ENCODE measurements around the gene CTNNA1.

The CTNNA1 gene

DNA sequence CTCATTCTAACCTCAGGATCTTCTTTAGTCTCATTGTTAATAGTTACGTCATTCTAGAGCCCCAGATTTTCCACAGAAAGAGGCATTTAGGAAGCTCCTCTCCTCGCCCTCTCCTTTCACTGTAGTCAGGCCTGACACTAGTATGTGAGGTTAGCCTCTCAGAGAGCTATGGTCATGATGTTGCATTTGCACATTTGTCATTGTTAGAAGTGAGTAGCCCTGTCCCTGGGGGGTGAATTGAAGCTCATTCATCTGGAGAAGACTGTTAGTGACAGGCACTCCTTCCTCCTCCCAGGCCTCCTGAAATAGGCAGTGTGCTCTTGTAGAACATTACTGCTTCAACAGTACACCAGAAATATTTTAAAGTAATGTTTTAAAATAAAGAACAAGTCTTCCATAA is 148.5 kb downstream of the CTNNA1 start:
- H3K27me3 ChIP-seq = no peaks in the 10 kb centered on the region
- TF ChIP-seq, protein P1, sequence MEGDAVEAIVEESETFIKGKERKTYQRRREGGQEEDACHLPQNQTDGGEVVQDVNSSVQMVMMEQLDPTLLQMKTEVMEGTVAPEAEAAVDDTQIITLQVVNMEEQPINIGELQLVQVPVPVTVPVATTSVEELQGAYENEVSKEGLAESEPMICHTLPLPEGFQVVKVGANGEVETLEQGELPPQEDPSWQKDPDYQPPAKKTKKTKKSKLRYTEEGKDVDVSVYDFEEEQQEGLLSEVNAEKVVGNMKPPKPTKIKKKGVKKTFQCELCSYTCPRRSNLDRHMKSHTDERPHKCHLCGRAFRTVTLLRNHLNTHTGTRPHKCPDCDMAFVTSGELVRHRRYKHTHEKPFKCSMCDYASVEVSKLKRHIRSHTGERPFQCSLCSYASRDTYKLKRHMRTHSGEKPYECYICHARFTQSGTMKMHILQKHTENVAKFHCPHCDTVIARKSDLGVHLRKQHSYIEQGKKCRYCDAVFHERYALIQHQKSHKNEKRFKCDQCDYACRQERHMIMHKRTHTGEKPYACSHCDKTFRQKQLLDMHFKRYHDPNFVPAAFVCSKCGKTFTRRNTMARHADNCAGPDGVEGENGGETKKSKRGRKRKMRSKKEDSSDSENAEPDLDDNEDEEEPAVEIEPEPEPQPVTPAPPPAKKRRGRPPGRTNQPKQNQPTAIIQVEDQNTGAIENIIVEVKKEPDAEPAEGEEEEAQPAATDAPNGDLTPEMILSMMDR (IDR thresholded peaks at IDR 0.05) = no peak
- H3K4me3 ChIP-seq = no peak overlapping the region
- no peak for DNase-seq
- peaks cover 0 to 9% (median 0%) of the 10 kb centered on the region in 4 donors for H3K4me1 ChIP-seq
- no peak overlapping the region for H3K27ac ChIP-seq
- intact Hi-C loops (cut with DNase I; ENCODE audit: low total_unique reads) = no loop called here
- H3K9me3 ChIP-seq = no peaks in the 10 kb centered on the region
- H3K36me3 ChIP-seq = peaks cover 16 to 55% (median 35%) of the 10 kb centered on the region in 3 donors

DNA sequence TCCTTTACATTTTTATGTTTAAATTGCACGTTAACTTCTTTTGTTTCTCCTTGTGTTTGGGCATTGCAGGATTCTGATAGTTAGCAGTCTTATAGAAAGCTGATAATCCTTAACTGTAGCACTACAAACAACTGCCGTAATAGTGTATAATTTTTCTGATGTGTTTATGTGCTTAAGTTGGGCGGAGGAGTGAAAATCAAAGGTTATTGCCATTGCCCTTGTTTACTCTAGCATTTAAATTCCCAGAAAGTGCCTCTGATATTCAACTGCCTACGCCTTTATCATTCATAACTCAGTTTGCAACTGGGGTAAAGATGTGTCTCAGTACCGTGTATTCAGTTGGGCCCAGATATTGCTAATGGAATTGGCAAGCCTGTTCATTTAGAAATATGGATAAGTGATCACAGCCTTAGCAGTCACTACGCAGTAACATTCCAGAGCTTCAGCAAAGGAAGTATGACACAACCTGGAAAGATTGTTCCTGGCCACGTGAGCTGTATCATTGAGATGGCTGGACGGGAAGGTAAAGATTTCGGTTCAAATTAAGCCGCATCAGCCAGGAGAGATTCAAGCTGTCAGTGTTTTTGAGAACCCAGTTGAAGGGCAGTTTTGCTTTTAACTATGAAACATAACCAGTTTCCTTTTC is 150.0 kb downstream of the CTNNA1 start:
- no peak overlapping the region for H3K4me3 ChIP-seq
- peaks cover 16 to 71% (median 49%) of the 10 kb centered on the region in 3 donors for H3K36me3 ChIP-seq
- intact Hi-C loops (cut with DNase I; ENCODE audit: low total_unique reads) = no loop called here
- H3K27ac ChIP-seq = no peak overlapping the region
- no peaks in the 10 kb centered on the region for H3K27me3 ChIP-seq
- H3K9me3 ChIP-seq = no peaks in the 10 kb centered on the region
- TF ChIP-seq, protein P1 (IDR thresholded peaks at IDR 0.05) = no peak
- peaks cover 0 to 4% (median 1%) of the 10 kb centered on the region in 4 donors for H3K4me1 ChIP-seq
- no peak for DNase-seq

GRCh38 chr5:138905541-138905940 is 152.3 kb downstream of the CTNNA1 start:
- intact Hi-C loops (cut with DNase I; ENCODE audit: low total_unique reads) = no loop called here
- Histone ChIP-seq H3K4me1 (peaks cover 0 to 14% (median 5%) of the 10 kb centered on the region in 4 donors), H3K36me3 (peaks cover 16 to 68% (median 55%) of the 10 kb centered on the region in 3 donors), H3K4me3 (no peak overlapping the region), H3K9me3 (no peaks in the 10 kb centered on the region), H3K27me3 (no peaks in the 10 kb centered on the region), H3K27ac (no peak overlapping the region)
- TF ChIP-seq, protein P1 (IDR thresholded peaks at IDR 0.05) = no peak
- no peak for DNase-seq

GRCh38 chr5:138909734-138910133 is 156.5 kb downstream of the CTNNA1 start:
- TF ChIP-seq, protein P1 (IDR thresholded peaks at IDR 0.05) = no peak
- Histone ChIP-seq H3K4me3 (no peak overlapping the region), H3K9me3 (no peaks in the 10 kb centered on the region), H3K36me3 (peaks cover 11 to 48% (median 42%) of the 10 kb centered on the region in 3 donors), H3K27ac (no peak overlapping the region), H3K4me1 (peaks cover 0 to 31% (median 13%) of the 10 kb centered on the region in 4 donors), H3K27me3 (no peaks in the 10 kb centered on the region)
- intact Hi-C loops (cut with DNase I; ENCODE audit: low total_unique reads) = no loop called here
- no peak for DNase-seq

- no peak for DNase-seq
- Histone ChIP-seq H3K27me3 (no peaks in the 10 kb centered on the region), H3K27ac (no peak overlapping the region), H3K4me1 (peaks cover 0 to 31% (median 13%) of the 10 kb centered on the region in 4 donors), H3K4me3 (no peak overlapping the region), H3K36me3 (peaks cover 8 to 43% (median 37%) of the 10 kb centered on the region in 3 donors), H3K9me3 (no peaks in the 10 kb centered on the region)
- TF ChIP-seq, protein P1 (IDR thresholded peaks at IDR 0.05) = no peak
- intact Hi-C loops (cut with DNase I; ENCODE audit: low total_unique reads) = no loop called here
Observed at GRCh38 chr5:138910546-138911185, 157.4 kb downstream of the CTNNA1 start.

Data from tibial artery (tissue), 4 donors.